Duodenal mucosa (tissue), 2 donors: ENCODE results near the gene TSTD1.
"Not testable (repeated sequence)": the region's sequence is repeated elsewhere in the genome, so short reads cannot be mapped to it uniquely, and the experiment has no call there.

Experiments used
- H3K27ac ChIP-seq: one replicate; pipeline ENCODE4 v1.7.0; 2013; ENCODE audit warnings: low read depth, low read length
- H3K27me3 ChIP-seq, 2 donors: one replicate each; pipeline ENCODE4 v1.7.0; 2013; ENCODE audit warnings: low read length in 2 of 2, control low read depth in 1 of 2; ENCODE audit not compliant: insufficient read depth in 2 of 2, control insufficient read depth in 1 of 2
- H3K36me3 ChIP-seq, 2 donors: one replicate each; pipeline ENCODE4 v1.7.0; 2013; ENCODE audit warnings: low read length in 2 of 2, control low read depth in 1 of 2; ENCODE audit not compliant: insufficient read depth in 2 of 2, control insufficient read depth in 1 of 2
- H3K4me1 ChIP-seq, 2 donors: one replicate each; pipeline ENCODE4 v1.7.0; 2013; ENCODE audit warnings: low read length in 2 of 2, control low read depth in 1 of 2; ENCODE audit not compliant: insufficient read depth in 2 of 2, control insufficient read depth in 1 of 2
- H3K4me3 ChIP-seq, 2 donors: one replicate each; pipeline ENCODE4 v1.7.0; 2013; ENCODE audit warnings: low read length in 2 of 2, low read depth in 1 of 2
- H3K9ac ChIP-seq, 2 donors: one replicate each; pipeline ENCODE4 v1.7.0; 2013; ENCODE audit warnings: low read length in 2 of 2, low read depth in 1 of 2
- H3K9me3 ChIP-seq, 2 donors: one replicate each; pipeline ENCODE4 v1.7.0; 2013; ENCODE audit warnings: low read length in 2 of 2, control low read depth in 1 of 2; ENCODE audit not compliant: control insufficient read depth in 1 of 2

TSTD1 gene

DNA sequence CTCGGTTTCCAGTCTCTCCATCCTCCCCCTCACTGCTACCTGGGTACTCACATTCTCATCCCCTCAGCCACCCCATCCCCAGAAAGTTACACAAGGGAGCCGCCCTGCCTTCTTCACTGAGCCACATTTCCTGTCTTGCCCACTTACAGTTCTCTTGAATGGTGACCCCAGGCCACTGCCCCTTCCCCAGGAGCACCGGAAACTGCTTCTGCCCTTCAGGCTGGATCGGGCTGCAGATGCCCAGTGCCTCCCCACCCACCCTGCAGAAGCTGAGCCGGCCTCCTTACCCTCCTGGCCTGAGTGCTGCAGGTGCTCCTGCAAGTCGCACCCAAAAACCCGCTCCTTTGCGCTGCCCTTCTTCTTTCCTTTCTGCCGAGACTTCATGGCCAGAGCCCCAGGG is 30.5 kb upstream of the TSTD1 start:
- peak overlapping the region; percentile 60 to 62 for H3K9ac ChIP-seq
- H3K36me3 ChIP-seq, result no peaks in the 10 kb centered on the region
- H3K9me3 ChIP-seq, result no peaks in the 10 kb centered on the region
- H3K4me1 ChIP-seq, result peaks cover 0 to 11% of the 10 kb centered on the region in 2 donors
- H3K27ac ChIP-seq, result peak overlapping the region; percentile 65
- peak overlapping the region; percentile 69 to 70 for H3K4me3 ChIP-seq
- H3K27me3 ChIP-seq, result no peaks in the 10 kb centered on the region

DNA sequence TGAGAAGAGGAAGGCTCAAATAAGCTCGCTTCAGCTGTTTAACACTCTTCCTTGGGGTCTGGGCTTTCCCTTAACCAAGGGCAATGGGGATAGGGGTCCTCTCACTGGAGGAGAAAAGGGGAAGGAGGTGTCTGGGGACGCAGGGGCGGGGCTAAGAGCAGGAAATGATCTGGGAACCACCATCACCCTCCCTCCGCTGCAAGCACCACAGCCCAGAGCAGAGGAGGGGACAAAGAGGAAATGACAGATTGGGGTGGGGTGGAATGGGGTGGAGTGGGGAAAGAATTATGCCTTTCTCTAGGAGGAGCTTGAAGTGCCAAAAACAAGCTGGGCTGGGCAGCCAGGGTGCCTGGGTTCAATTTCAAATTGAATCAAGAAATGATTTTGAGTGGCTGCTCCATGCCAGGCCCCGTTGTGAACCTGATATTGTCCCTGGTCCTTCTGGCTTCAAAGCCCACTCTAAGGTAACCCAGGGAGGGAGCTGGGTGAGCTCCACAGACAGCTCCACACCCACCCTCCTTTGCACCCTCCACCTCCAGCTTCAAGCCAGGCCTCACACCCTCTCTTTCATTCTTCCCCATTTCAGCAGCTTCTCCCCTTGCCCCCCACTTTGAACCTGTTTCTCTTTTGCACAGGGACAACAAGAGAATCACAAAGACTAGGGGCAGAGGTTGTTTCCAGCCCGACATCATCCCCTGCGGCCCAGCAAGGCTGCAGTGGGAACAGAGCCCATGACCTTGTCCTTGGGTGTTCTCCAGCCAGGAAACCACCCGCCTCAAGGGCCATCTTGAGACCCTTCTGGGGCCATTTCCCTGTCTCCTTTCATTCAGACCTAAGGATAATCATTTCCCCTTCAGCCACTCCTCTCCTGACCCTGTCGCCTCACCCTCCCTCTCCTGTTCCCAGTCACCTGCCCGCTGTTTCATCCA is 29.8 kb upstream of the TSTD1 start:
- Histone ChIP-seq H3K9me3 (no peaks in the 10 kb centered on the region), H3K9ac (peak overlapping the region; percentile 60 to 62), H3K27ac (peak overlapping the region; percentile 65), H3K4me3 (peak overlapping the region; percentile 69 to 70), H3K27me3 (no peaks in the 10 kb centered on the region), H3K36me3 (no peaks in the 10 kb centered on the region), H3K4me1 (peaks cover 0 to 12% of the 10 kb centered on the region in 2 donors)

DNA sequence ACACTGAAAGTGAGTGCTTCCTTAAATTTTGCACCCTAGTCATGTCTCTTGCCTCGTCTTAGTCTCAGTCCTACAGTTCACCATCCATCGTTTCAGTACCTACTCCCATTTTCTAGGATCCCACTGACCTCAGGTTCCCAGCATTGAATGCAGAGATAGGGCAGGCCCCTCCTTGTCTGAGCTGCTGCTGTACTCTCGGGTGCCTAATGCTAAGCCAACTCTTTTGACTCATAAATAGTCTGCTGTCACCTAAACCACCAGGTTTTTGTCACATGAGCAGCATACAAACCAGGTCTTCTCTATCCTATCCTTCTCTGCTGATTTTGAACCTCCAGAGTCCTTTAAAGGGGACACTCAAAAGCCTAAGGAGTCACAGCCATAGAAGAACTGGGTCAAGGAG is 27.9 kb upstream of the TSTD1 start:
- Histone ChIP-seq H3K27ac (no peak overlapping the region), H3K4me1 (peaks cover 0 to 12% of the 10 kb centered on the region in 2 donors), H3K27me3 (no peaks in the 10 kb centered on the region), H3K4me3 (peak overlapping the region; percentile 30 to 32), H3K36me3 (no peaks in the 10 kb centered on the region), H3K9me3 (no peaks in the 10 kb centered on the region), H3K9ac (no peak overlapping the region)

DNA sequence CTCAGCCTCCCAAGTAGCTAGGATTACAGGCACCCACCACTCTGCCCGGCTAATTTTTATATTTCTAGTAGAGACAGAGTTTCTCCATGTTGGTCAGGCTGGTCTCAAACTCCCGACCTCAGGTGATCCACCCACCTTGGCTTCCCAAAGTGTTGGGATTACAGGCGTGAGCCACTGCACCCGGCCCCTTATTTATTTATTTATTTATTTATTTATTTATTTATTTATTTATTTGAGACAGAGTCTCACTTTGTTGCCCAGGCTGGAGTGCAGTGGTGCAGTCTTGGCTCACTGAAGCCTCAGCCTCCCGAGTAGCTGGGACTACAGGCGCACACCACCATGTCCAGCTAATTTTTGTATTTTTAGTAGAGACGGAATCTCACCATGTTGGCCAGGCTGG is 26.9 kb upstream of the TSTD1 start:
- not testable (repeated sequence) for H3K36me3 ChIP-seq, H3K9me3 ChIP-seq, H3K27ac ChIP-seq, H3K4me3 ChIP-seq, H3K27me3 ChIP-seq, H3K9ac ChIP-seq
- peaks cover 0 to 12% of the 10 kb centered on the region in 2 donors for H3K4me1 ChIP-seq

DNA sequence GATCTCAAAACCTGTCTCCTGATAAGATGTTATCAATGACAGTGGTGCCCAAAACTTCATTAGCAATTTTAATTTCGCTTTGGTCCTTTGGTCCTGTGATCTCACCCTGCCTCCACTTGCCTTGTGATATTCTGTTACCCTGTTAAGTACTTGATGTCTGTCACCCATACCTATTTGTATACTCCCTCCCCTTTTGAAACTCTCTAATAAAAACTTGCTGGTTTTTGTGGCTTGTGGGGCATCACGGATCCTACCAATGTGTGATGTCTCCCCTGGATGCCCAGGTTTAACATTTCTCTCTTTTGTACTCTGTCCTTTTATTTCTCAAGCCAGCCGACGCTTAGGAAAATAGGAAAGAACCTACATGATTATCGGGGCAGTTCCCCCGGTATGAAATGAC is 25.2 kb upstream of the TSTD1 start:
- not testable (repeated sequence) for H3K36me3 ChIP-seq, H3K9me3 ChIP-seq, H3K27me3 ChIP-seq, H3K4me3 ChIP-seq, H3K27ac ChIP-seq, H3K9ac ChIP-seq
- H3K4me1 ChIP-seq, result peaks cover 0 to 12% of the 10 kb centered on the region in 2 donors

DNA sequence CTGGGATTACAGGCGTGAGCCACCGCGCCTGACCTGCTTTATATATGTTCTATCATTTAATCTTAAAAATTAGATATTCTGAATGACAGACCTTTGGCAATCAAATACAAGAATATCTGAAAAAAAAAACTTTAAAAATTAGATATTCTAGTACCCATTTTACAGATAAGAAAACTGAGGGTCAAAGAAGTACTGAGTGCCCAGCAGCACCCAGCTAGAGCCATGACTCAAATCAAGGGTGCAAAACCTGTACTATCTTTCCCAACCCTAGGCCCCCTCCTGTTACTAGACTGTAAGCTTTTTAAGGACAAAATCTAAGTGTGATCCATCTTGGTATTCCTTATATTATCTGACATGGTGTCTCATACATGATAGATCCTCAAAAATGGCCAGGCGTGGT is 22.7 kb upstream of the TSTD1 start:
- peaks cover 0 to 4% of the 10 kb centered on the region in 2 donors for H3K4me1 ChIP-seq
- no peak overlapping the region for H3K27ac ChIP-seq
- no peak overlapping the region for H3K9ac ChIP-seq
- H3K27me3 ChIP-seq, result no peaks in the 10 kb centered on the region
- peaks cover 0 to 3% of the 10 kb centered on the region in 2 donors for H3K36me3 ChIP-seq
- H3K9me3 ChIP-seq, result no peaks in the 10 kb centered on the region
- no peak overlapping the region for H3K4me3 ChIP-seq

DNA sequence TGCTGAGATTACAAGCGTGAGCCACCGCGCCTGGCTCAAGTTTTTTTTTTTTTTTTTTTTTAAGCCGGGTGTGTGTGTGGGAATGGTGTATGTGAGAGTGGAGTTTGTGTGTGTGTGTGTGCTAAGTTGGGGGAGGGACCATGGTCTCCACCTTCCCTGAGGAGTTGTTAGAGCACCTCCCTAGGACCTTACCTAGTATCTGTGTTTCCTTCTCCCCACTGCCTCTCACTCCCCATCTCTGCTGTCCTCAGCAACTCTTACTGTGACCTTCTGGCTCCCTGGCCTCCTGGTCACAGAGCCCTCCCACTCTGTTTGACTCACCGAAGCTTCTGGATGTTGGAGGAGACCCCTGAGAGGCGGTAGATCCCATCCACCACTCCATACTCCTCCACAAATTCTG is 20.5 kb upstream of the TSTD1 start:
- no peaks in the 10 kb centered on the region for H3K9me3 ChIP-seq
- no peak overlapping the region for H3K9ac ChIP-seq
- H3K27me3 ChIP-seq, result no peaks in the 10 kb centered on the region
- H3K36me3 ChIP-seq, result peaks cover 0 to 14% of the 10 kb centered on the region in 2 donors
- no peak overlapping the region for H3K4me3 ChIP-seq
- H3K27ac ChIP-seq, result no peak overlapping the region
- H3K4me1 ChIP-seq, result peaks cover 0 to 1% of the 10 kb centered on the region in 2 donors

DNA sequence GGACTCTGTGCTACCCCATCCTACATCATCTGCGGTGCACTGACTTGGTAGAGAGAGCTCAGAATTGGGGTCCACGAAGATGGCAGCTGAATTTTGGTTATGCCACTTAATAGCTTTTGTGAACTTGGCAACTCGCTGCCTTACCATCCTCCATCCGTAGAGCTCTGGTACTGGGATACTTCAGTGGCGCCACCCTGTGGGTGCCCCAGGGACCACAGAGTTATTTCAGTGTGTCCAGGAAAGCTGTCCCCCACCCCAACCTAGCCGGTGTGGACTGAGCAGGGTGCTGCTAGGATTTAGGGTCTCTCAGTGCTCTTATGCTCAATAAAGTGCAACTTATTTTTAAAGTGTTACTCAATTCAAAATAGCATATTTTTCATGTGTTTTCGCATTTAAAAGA is 16.0 kb upstream of the TSTD1 start:
- no peaks in the 10 kb centered on the region for H3K27me3 ChIP-seq
- H3K4me1 ChIP-seq, result peaks cover 0 to 7% of the 10 kb centered on the region in 2 donors
- H3K36me3 ChIP-seq, result peaks cover 0 to 36% of the 10 kb centered on the region in 2 donors
- no peak overlapping the region for H3K4me3 ChIP-seq
- no peak overlapping the region for H3K27ac ChIP-seq
- no peaks in the 10 kb centered on the region for H3K9me3 ChIP-seq
- H3K9ac ChIP-seq, result no peak overlapping the region

DNA sequence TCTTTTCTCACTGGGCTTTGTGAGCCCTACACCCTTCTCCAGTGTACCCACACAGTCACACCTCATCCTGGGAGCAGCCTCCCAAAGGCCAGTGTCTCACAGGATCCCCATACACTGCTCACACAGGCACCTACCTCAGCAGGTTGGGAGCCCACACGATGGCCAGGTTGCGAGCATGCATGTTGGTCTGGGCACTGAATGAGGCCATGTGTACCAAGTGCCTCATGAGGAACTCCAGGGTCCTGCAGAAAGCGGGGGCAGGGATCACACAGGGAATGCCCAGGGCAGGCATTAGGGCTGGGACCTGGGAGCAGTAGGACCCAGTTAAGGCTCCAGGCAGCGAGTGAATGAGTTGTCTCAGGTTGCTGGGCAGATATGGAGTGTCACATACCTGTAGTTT is 15.5 kb upstream of the TSTD1 start:
- Histone ChIP-seq H3K4me1 (peaks cover 0 to 7% of the 10 kb centered on the region in 2 donors), H3K36me3 (peaks cover 0 to 41% of the 10 kb centered on the region in 2 donors), H3K27me3 (no peaks in the 10 kb centered on the region), H3K9ac (no peak overlapping the region), H3K27ac (no peak overlapping the region), H3K4me3 (no peak overlapping the region), H3K9me3 (no peaks in the 10 kb centered on the region)

DNA sequence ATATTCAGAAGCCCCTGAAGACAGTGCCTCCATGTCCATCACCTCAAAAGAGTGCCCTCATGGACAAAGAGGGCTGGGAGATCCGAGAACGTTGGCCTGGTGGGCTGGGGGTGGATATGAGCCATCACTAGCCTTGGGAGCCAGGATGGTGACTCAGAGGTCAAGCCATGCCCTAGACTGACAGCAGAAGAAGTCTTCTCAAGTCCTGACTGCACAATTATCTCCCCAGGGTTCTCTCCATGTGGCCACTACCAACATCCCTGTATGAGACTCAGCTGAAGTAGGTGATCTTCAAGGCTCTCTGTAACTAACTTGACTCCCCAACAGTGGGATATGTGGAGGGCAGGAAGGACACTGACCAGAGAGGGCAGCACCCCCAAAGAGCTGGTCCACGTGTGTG is 14.1 kb upstream of the TSTD1 start:
- H3K27ac ChIP-seq, result no peak overlapping the region
- H3K27me3 ChIP-seq, result no peaks in the 10 kb centered on the region
- H3K9ac ChIP-seq, result no peak overlapping the region
- H3K36me3 ChIP-seq, result peaks cover 0 to 50% of the 10 kb centered on the region in 2 donors
- no peak overlapping the region for H3K4me3 ChIP-seq
- no peaks in the 10 kb centered on the region for H3K9me3 ChIP-seq
- peaks cover 0 to 9% of the 10 kb centered on the region in 2 donors for H3K4me1 ChIP-seq
